Liver (tissue), 3 donors: ENCODE results near the gene AKR1C1.
"Not testable (repeated sequence)": the region's sequence is repeated elsewhere in the genome, so short reads cannot be mapped to it uniquely, and the experiment has no call there.

Experiments
- ATF3 ChIP-seq: IDR thresholded peaks from 2 replicates; pipeline ENCODE4 v1.6.1; 2016; ENCODE audit warnings: antibody characterized with exemption
- CTCF ChIP-seq: fragments of 150-350 bp; IDR thresholded peaks from 2 replicates; pipeline ENCODE4 v1.5.1; 2017; ENCODE audit warnings: improper control_type of control experiment, low read depth, low read length; ENCODE audit not compliant: missing input control
- NR2F2 ChIP-seq: IDR thresholded peaks from 2 replicates; pipeline ENCODE4 v1.6.1; 2016; ENCODE audit warnings: antibody characterized with exemption
- REST ChIP-seq: IDR thresholded peaks from 2 replicates; pipeline ENCODE4 v1.6.1; 2016; ENCODE audit warnings: antibody characterized with exemption, mild to moderate bottlenecking
- donor health status: healthy.
- donor health status: healthy.

- not testable (repeated sequence) for TF ChIP-seq CTCF, NR2F2, REST, ATF3
Observed at GRCh38 chr10:4951512-4952162, 11.6 kb upstream of the AKR1C1 start.
